K562 (cell line): ENCODE data around the gene SBNO1. TPM values are rescaled to one million over a fixed set of nuclear protein-coding genes. Genes with fewer than 3 reads are reported as not detected.
A peak's percentile ranks its signal among the peaks of the same experiment; 100 is the strongest.

Source experiments
- ATAC-seq: fragments of 200-7000 bp; cut with Tn5 transposase; 3 replicates; pipeline ENCODE4 v1.9.1; 2020; ENCODE audit warnings: moderate library complexity
- BruUV-seq: library from RNA; stranded (reverse); fragments of 400-500 nt; replicated peaks from 2 replicates; lab custom pipeline; 2021; lab: Mats Ljungman, UMichigan
- CTCF ChIA-PET: fragments of 300-600 bp; formaldehyde crosslinking; extraction: SDS; loops from one replicate; lab custom pipeline; 2021; ENCODE audit warnings: low intra/inter-chr PET ratio; lab: Yijun Ruan, JAX
- POLR2A ChIA-PET: fragments of 300-600, 350-650 bp; sonication (Branson Sonifier 250); formaldehyde crosslinking; extraction: SDS; loops from one replicate; lab custom pipeline; 2021; ENCODE audit warnings: antibody characterized with exemption, inconsistent platforms; lab: Yijun Ruan, JAX
- DNase-seq, 4 experiments: peaks; one replicate each; pipeline versions ENCODE4 v3.0.0 to v3.0.0-alpha.2; 2011 to 2018; ENCODE audit warnings: low spot score in 3 of 4, mixed read lengths in 3 of 4; ENCODE audit errors: extremely low read depth in 1 of 4
- FAIRE-seq: peaks from 2 replicates; lab custom pipeline; 2011; peaks lifted over from hg19 to GRCh38; lab: Jason Lieb, UNC
- H2AFZ ChIP-seq: 2 replicates; pipeline ENCODE4 v1.6.0; 2011; ENCODE audit warnings: low read depth, low read length, control low read depth, inconsistent platforms
- H3K27ac ChIP-seq: fragments of 200-600 bp; 3 replicates; pipeline ENCODE4 v1.8.0; 2011; ENCODE audit warnings: low read depth, mild to moderate bottlenecking, control low read depth, inconsistent platforms, low read length, moderate library complexity, mixed read lengths; ENCODE audit errors: extremely low read depth
- H3K27me3 ChIP-seq, 2 experiments: fragments of 300-600 bp in 1 of 2; 2 replicates in 1 of 2; 3 replicates in 1 of 2; pipeline versions ENCODE4 v1.6.0 to v1.8.0; 2011; ENCODE audit warnings: inconsistent platforms in 2 of 2, low read length in 2 of 2, mild to moderate bottlenecking in 1 of 2, mixed read lengths in 1 of 2, moderate library complexity in 1 of 2; ENCODE audit not compliant: control insufficient read depth in 2 of 2, insufficient read depth in 2 of 2
- H3K36me3 ChIP-seq: fragments of 300-600 bp; 3 replicates; pipeline ENCODE4 v1.8.0; 2011; ENCODE audit warnings: mild to moderate bottlenecking, low read length, inconsistent platforms; ENCODE audit not compliant: control insufficient read depth, insufficient read depth
- H3K4me1 ChIP-seq, 2 experiments: fragments of 200-600 bp in 1 of 2; replicated peaks in 1 of 2; 2 replicates in 1 of 2; 3 replicates in 1 of 2; pipeline versions ENCODE4 v1.5.1 to v1.8.0; 2011; ENCODE audit warnings: inconsistent platforms in 2 of 2, low read length in 2 of 2, mild to moderate bottlenecking in 1 of 2, mixed read lengths in 1 of 2, moderate library complexity in 1 of 2; ENCODE audit not compliant: control insufficient read depth in 2 of 2, insufficient read depth in 2 of 2
- H3K4me2 ChIP-seq: 2 replicates; pipeline ENCODE4 v1.6.1; 2011; ENCODE audit warnings: low read length, control low read depth, inconsistent platforms, mixed read lengths; ENCODE audit not compliant: insufficient read depth
- H3K4me3 ChIP-seq: fragments of 200-600 bp; sonication (generic), shearing (Covaris generic); 2 replicates; pipeline ENCODE4 v1.5.1; 2016; ENCODE audit warnings: control low read depth, inconsistent platforms
- H3K79me2 ChIP-seq: fragments of 200-600 bp; 3 replicates; pipeline ENCODE4 v1.8.0; 2011; ENCODE audit warnings: low read length, inconsistent platforms; ENCODE audit not compliant: control insufficient read depth, insufficient read depth
- H3K9ac ChIP-seq, 2 experiments: 2 replicates each; pipeline versions ENCODE4 v1.6.0 to v1.6.1; 2011; ENCODE audit warnings: low read depth in 2 of 2, low read length in 2 of 2, control low read depth in 1 of 2, inconsistent platforms in 1 of 2, mild to moderate bottlenecking in 1 of 2, mixed read lengths in 1 of 2; ENCODE audit not compliant: insufficient read depth in 1 of 2
- H3K9me1 ChIP-seq: one replicate; pipeline ENCODE4 v1.6.0; 2011; ENCODE audit warnings: inconsistent platforms, mild to moderate bottlenecking, low read length, moderate library complexity; ENCODE audit not compliant: control insufficient read depth, insufficient read depth
- H3K9me3 ChIP-seq: replicated peaks from 2 replicates; pipeline ENCODE4 v1.5.1; 2011; ENCODE audit warnings: low read depth, low read length, inconsistent platforms; ENCODE audit not compliant: control insufficient read depth, insufficient read depth
- H4K20me1 ChIP-seq: replicated peaks from 2 replicates; pipeline ENCODE4 v1.6.1; 2011; ENCODE audit warnings: low read length, inconsistent platforms, mixed read lengths; ENCODE audit not compliant: control insufficient read depth, insufficient read depth
- GABPA ChIP-seq: fragments of 200-800 bp; sonication (Bioruptor generic); conservative IDR thresholded peaks from 2 replicates; pipeline ENCODE4 v1.6.1; 2016; ENCODE audit warnings: low read depth, missing genetic modification characterization, missing compliant biosample characterization
- KDM2B ChIP-seq: fragments of 250-450 bp; sonication (Bioruptor Pico); IDR thresholded peaks from 2 replicates; pipeline ENCODE4 v1.8.0; 2021; ENCODE audit warnings: mild to moderate bottlenecking, moderate library complexity
- YBX1 ChIP-seq: fragments of 450-650 bp; IDR thresholded peaks from 2 replicates; pipeline ENCODE4 v1.7.1; 2016; ENCODE audit warnings: mild to moderate bottlenecking
- WGBS: fragments of 100-300 bp; shearing (Covaris generic); methylation state at CpG from one replicate; pipeline ENCODE4 v1.1.6; 2016; ENCODE audit warnings: low coverage, mixed read lengths; ENCODE audit not compliant: insufficient coverage; ENCODE audit errors: missing lambda C conversion rate; 5-methylcytosine and 5-hydroxymethylcytosine counted together
- in situ Hi-C: fragments of 300-500 bp; cut with MboI; formaldehyde crosslinking; loops from 4 replicates; pipeline ENCODE4 v1.15.0; 2018; ENCODE audit warnings: inconsistent platforms, mixed read lengths
- intact Hi-C: fragments of 100-400 bp; cut with micrococcal nuclease; formaldehyde crosslinking; loops from 2 replicates; pipeline ENCODE4 v1.14.2; 2022
- polyA plus RNA-seq, 8 experiments: library from polyadenylated mRNA; depleted of rRNA in 4 of 8; stranded (reverse) in 5 of 8; unstranded in 3 of 8; fragments of >200 nt; fragmentation: Nextera tagmentation in 2 of 8; fragmentation: Illumina TruSeq in 1 of 8; extraction: Ambion mirVana in 2 of 8; extraction: Trizol in 1 of 8; gene quantifications; 2 replicates each; pipeline versions ENCODE4 v1.2.1 to v1.2.3, GENCODE V29; 2011 to 2014; ENCODE audit warnings: inconsistent platforms in 1 of 8, missing spikeins in 1 of 8
- total RNA-seq, 7 experiments: library from RNA; depleted of rRNA in 6 of 7; stranded (reverse); fragments of >200 nt in 6 of 7; fragmentation: Illumina TruSeq in 2 of 7; extraction: Trizol in 2 of 7; gene quantifications; 2 replicates each; pipeline versions ENCODE4 v1.2.1 to v1.2.3, GENCODE V29; 2011 to 2021; ENCODE audit warnings: low replicate concordance in 1 of 7

The SBNO1 gene
- total and polyA plus RNA-seq, 9 of the 15 experiments (the other 6 are each of a cell fraction or from before 2014, with no cell fraction given): 14.9 to 77.1 (median 35.9) TPM

DNA sequence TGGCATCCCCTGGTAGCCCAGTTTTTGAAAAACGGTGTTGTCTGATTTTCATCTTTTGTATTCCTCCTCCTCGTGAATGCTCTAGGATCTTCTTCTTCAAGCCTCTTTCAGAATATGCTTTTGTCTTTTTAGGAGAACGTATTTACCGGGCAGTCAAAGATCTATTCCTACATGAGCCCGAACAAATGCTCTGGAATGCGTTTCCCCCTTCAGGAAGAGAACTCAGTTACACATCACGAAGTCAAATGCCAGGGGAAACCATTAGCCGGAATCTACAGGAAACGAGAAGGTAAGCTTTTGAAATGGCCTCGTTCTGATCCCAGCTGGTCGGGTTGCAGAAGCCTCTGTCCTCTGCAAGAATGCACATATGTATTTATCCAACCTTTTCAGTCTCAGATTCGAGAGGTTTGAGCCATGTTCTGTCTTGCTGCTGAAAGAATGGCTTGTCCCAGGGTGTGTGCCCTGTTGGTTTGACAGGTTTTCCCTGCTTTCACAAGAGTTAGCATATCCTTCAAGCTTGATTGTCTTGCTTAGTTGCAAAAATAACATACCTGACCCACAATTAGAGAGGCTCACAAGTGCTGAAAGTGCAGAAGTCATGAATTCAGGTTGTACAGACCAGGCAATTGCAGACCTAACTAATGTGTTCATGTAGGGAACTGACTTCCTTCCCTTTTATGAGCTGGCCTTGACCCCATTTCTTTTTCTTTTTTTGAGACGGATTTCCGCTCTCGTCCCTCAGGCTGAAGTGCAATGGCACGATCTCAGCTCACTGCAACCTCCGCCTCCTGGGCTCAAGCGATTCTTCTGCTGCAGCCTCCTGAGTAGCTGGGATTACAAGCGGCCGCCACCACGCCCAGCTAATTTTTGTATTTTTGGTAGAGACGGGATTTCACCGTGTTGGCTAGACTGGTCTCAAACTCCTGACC, 26.1 kb upstream of the SBNO1 start:
- Histone ChIP-seq H3K27me3 (no peaks in the 10 kb centered on the region), H3K27ac (no peak overlapping the region; the same call in 2 of the 3 replicates), H4K20me1 (peaks cover 26% of the 10 kb centered on the region), H3K36me3 (peaks cover 66% of the 10 kb centered on the region), H3K4me3 (peak overlapping the region; percentile 46; the same call in 1 of the 2 replicates), H3K4me2 (peak overlapping the region; percentile 68), H3K9me1 (no peaks in the 10 kb centered on the region), H3K79me2 (peaks cover 86% of the 10 kb centered on the region), H3K9ac (peak overlapping the region; percentile 70 to 94; a peak in 1 of 4 replicates), H2AFZ (no peak overlapping the region), H3K4me1 (peaks cover 34 to 38% of the 10 kb centered on the region in 2 experiments), H3K9me3 (no peaks in the 10 kb centered on the region)
- DNase-seq (no peak), ATAC-seq (no peak), FAIRE-seq (peak; percentile 52)
- intact Hi-C loops: no loop called here
- in situ Hi-C loops: loop anchor here (25.0 kb wide), 1 partner anchor 1553 kb away; no protein-coding TSS in a partner anchor
- BruUV-seq: TSS peak; percentile 7
- TF ChIP-seq GABPA (tag) (no peak), YBX1 (no peak), KDM2B (CRISPR knock-in tag) (0 out of 2 replicates have a peak, but pooled peaks have one; percentile 22)
- ChIA-PET POLR2A (interaction anchor here (0.5 to 1.7 kb wide), 13 partner anchors 7 to 1625 kb away, joined by 3 to 6 read pairs (median 3); partner anchors contain the start of gene KMT5A), CTCF (no interaction called here)
- WGBS: 88% methylated on average over 19 of the region's 23 CpGs
